GM12878 (cell line): Measurements from ENCODE around the gene NCKIPSD. TPM values are rescaled to one million over a fixed set of nuclear protein-coding genes. Genes with fewer than 3 reads are reported as not detected.

Source experiments
- ATAC-seq: fragments of 200-7000 bp; cut with Tn5 transposase; 3 replicates; pipeline ENCODE4 v1.9.1; 2020; ENCODE audit warnings: mild to moderate bottlenecking, moderate library complexity
- BruUV-seq: library from RNA; stranded (reverse); fragments of 400-500 nt; replicated peaks from 2 replicates; lab custom pipeline; 2021; lab: Mats Ljungman, UMichigan
- CTCF ChIA-PET: fragments of 300-600 bp; sonication (Branson Sonifier 250); formaldehyde crosslinking; extraction: SDS; loops from one replicate; lab custom pipeline; 2021; ENCODE audit warnings: inconsistent platforms; lab: Yijun Ruan, JAX
- POLR2A ChIA-PET: fragments of 350-600 bp; formaldehyde crosslinking; extraction: SDS; loops from one replicate; lab custom pipeline; 2021; ENCODE audit warnings: inconsistent platforms; lab: Charles Lee
- RAD21 ChIA-PET: fragments of 300-600 bp; sonication (Branson Sonifier 250); formaldehyde crosslinking; loops from one replicate; lab custom pipeline; 2023; ENCODE audit warnings: antibody characterized with exemption; ENCODE audit not compliant: unreplicated experiment; lab: Charles Lee
- SMC1A ChIA-PET: fragments of 300-600 bp; sonication (Branson Sonifier 250); formaldehyde crosslinking; loops from one replicate; lab custom pipeline; 2023; ENCODE audit not compliant: unreplicated experiment, uncharacterized antibody; lab: Charles Lee
- DNase-seq: peaks from one replicate; pipeline ENCODE4 v3.0.0-alpha.2; 2011; ENCODE audit warnings: low read depth, low spot score
- FAIRE-seq: peaks from 3 replicates; lab custom pipeline; 2011; peaks lifted over from hg19 to GRCh38; lab: Jason Lieb, UNC
- H2AFZ ChIP-seq: 2 replicates; pipeline ENCODE4 v1.6.0; 2011; ENCODE audit warnings: low read depth, low read length, control low read depth; ENCODE audit not compliant: control insufficient read depth
- H3K27ac ChIP-seq: 2 replicates; pipeline ENCODE4 v1.5.1; 2011; ENCODE audit warnings: control low read depth; ENCODE audit not compliant: control insufficient read depth, insufficient read depth
- H3K27me3 ChIP-seq, 2 experiments: replicated peaks in 1 of 2; 2 replicates each; pipeline versions ENCODE4 v1.6.0 to v1.6.1; 2011; ENCODE audit warnings: low read length in 1 of 2; ENCODE audit not compliant: control insufficient read depth in 2 of 2, insufficient read depth in 2 of 2
- H3K36me3 ChIP-seq, 2 experiments: 2 replicates each; pipeline ENCODE4 v1.5.1; 2011; ENCODE audit warnings: low read length in 1 of 2; ENCODE audit not compliant: control insufficient read depth in 2 of 2, insufficient read depth in 2 of 2
- H3K4me1 ChIP-seq: 2 replicates; pipeline ENCODE4 v1.6.1; 2011; ENCODE audit warnings: mild to moderate bottlenecking, low read length, moderate library complexity, mixed read lengths; ENCODE audit not compliant: control insufficient read depth, insufficient read depth
- H3K4me2 ChIP-seq: 2 replicates; pipeline ENCODE4 v1.6.0; 2011; ENCODE audit warnings: control low read depth; ENCODE audit not compliant: control insufficient read depth, insufficient read depth
- H3K4me3 ChIP-seq: fragments of 200-600 bp; sonication (generic); 2 replicates; pipeline ENCODE4 v1.5.1; 2016
- H3K79me2 ChIP-seq: 2 replicates; pipeline ENCODE4 v1.6.0; 2011; ENCODE audit warnings: low read length; ENCODE audit not compliant: control insufficient read depth, insufficient read depth
- H3K9ac ChIP-seq: 2 replicates; pipeline ENCODE4 v1.8.0; 2011; ENCODE audit warnings: low read length, control low read depth, mixed read lengths; ENCODE audit not compliant: control insufficient read depth, insufficient read depth
- H3K9me3 ChIP-seq: replicated peaks from 3 replicates; pipeline ENCODE4 v1.5.1; 2011; ENCODE audit warnings: mild to moderate bottlenecking, low read length; ENCODE audit not compliant: control insufficient read depth, insufficient read depth
- H4K20me1 ChIP-seq: 2 replicates; pipeline ENCODE4 v1.6.0; 2011; ENCODE audit not compliant: control insufficient read depth, insufficient read depth
- BHLHE40 ChIP-seq, 2 experiments: fragments of 450-650 bp in 1 of 2; IDR thresholded peaks; 2 replicates each; pipeline ENCODE4 v1.6.1; 2011 to 2017; ENCODE audit warnings: low read depth in 2 of 2, borderline replicate concordance in 1 of 2, improper control_type of control experiment in 1 of 2, low read length in 1 of 2, mild to moderate bottlenecking in 1 of 2
- EP300 ChIP-seq, 2 experiments: fragments of 150-350 bp in 1 of 2; IDR thresholded peaks; 2 replicates each; pipeline ENCODE4 v1.6.1; 2011 to 2012; ENCODE audit warnings: low read depth in 2 of 2, low read length in 2 of 2, borderline replicate concordance in 1 of 2, improper control_type of control experiment in 1 of 2, inconsistent platforms in 1 of 2; ENCODE audit not compliant: control insufficient read depth in 1 of 2
- MYC ChIP-seq: IDR thresholded peaks from 2 replicates; pipeline ENCODE4 v1.6.1; 2011; ENCODE audit warnings: mild to moderate bottlenecking, low read length, moderate library complexity, inconsistent platforms; ENCODE audit not compliant: insufficient read depth, insufficient replicate concordance, insufficient read length, severe bottlenecking
- RAD51 ChIP-seq: fragments of 450-650 bp; IDR thresholded peaks from 2 replicates; pipeline ENCODE4 v1.6.1; 2016; ENCODE audit warnings: moderate library complexity, mild to moderate bottlenecking, inconsistent platforms
- SMARCA5 ChIP-seq: fragments of 450-650 bp; IDR thresholded peaks from 2 replicates; pipeline ENCODE4 v1.6.1; 2017; ENCODE audit warnings: mild to moderate bottlenecking
- WGBS: methylation state at CpG from one replicate; pipeline ENCODE4 v1.1.6; 2016; ENCODE audit warnings: low lambda C conversion rate; ENCODE audit not compliant: insufficient replicate concordance, insufficient coverage; ENCODE audit errors: missing lambda C conversion rate; 5-methylcytosine and 5-hydroxymethylcytosine counted together
- in situ Hi-C: fragments of 300-500 bp; cut with MboI; formaldehyde crosslinking; loops from 9 replicates; pipeline ENCODE4 v1.14.3; 2018; ENCODE audit warnings: mixed read lengths
- intact Hi-C: fragments of 100-400 bp; cut with micrococcal nuclease; formaldehyde crosslinking; loops from one replicate; pipeline ENCODE4 v1.14.2; 2022; ENCODE audit not compliant: unreplicated experiment
- polyA plus RNA-seq, 11 experiments: library from polyadenylated mRNA; depleted of rRNA in 4 of 11; unstranded in 6 of 11; stranded (reverse) in 5 of 11; fragments of >200 nt; fragmentation: Nextera tagmentation in 4 of 11; fragmentation: Illumina TruSeq in 1 of 11; extraction: Ambion mirVana in 4 of 11; extraction: Trizol in 1 of 11; gene quantifications; 1 replicate in 1 of 11; 2 replicates in 10 of 11; pipeline versions ENCODE4 v1.2.1 to v1.2.3, GENCODE V29; 2011 to 2016; ENCODE audit warnings: inconsistent platforms in 2 of 11, missing spikeins in 2 of 11, low read depth in 1 of 11
- total RNA-seq, 4 experiments: library from RNA; depleted of rRNA in 3 of 4; stranded (reverse); fragments of >200 nt in 3 of 4; fragmentation: Illumina TruSeq in 1 of 4; extraction: Trizol in 1 of 4; gene quantifications; 2 replicates each; pipeline versions ENCODE4 v1.2.1 to v1.2.3, GENCODE V29; 2013 to 2021
- TF ChIP-seq, protein P1 (sequence below): fragments of 450-650 bp; IDR thresholded peaks from 2 replicates; pipeline ENCODE4 v1.6.1; 2018; ENCODE audit warnings: borderline replicate concordance, mild to moderate bottlenecking; ENCODE audit not compliant: partially characterized antibody

Gene NCKIPSD
- total and polyA plus RNA-seq, 10 of the 15 experiments (the other 5 are each of a cell fraction or from before 2014, with no cell fraction given) = 0.93 to 31.6 (median 15.2) TPM

GRCh38 chr3:48631516-48632448 is 53.9 kb downstream of the NCKIPSD start:
- Histone ChIP-seq H3K4me2 (no peak overlapping the region), H3K9me3 (no peaks in the 10 kb centered on the region), H2AFZ (no peak overlapping the region), H3K79me2 (peaks cover 3% of the 10 kb centered on the region), H3K36me3 (peaks cover 0 to 7% of the 10 kb centered on the region in 2 experiments; a peak in 3 of 4 replicates), H3K27ac (no peak overlapping the region), H3K9ac (no peak overlapping the region), H3K4me3 (no peak overlapping the region), H3K27me3 (no peaks in the 10 kb centered on the region), H3K4me1 (peaks cover 11% of the 10 kb centered on the region; the same call in 1 of the 2 replicates), H4K20me1 (no peaks in the 10 kb centered on the region)
- SMC1A ChIA-PET = no interaction called here
- POLR2A ChIA-PET = no interaction called here
- BruUV-seq = no TSS peak
- in situ Hi-C loops (no loop called here), intact Hi-C loops (no loop called here)
- ATAC-seq = no peak
- TF ChIP-seq, protein P1, sequence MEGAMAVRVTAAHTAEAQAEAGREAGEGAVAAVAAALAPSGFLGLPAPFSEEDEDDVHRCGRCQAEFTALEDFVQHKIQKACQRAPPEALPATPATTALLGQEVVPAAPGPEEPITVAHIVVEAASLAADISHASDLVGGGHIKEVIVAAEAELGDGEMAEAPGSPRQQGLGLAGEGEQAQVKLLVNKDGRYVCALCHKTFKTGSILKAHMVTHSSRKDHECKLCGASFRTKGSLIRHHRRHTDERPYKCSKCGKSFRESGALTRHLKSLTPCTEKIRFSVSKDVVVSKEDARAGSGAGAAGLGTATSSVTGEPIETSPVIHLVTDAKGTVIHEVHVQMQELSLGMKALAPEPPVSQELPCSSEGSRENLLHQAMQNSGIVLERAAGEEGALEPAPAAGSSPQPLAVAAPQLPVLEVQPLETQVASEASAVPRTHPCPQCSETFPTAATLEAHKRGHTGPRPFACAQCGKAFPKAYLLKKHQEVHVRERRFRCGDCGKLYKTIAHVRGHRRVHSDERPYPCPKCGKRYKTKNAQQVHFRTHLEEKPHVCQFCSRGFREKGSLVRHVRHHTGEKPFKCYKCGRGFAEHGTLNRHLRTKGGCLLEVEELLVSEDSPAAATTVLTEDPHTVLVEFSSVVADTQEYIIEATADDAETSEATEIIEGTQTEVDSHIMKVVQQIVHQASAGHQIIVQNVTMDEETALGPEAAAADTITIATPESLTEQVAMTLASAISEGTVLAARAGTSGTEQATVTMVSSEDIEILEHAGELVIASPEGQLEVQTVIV = no peak
- TF ChIP-seq BHLHE40 (IDR thresholded peaks at IDR 0.05; ENCODE audit: borderline replicate concordance in 1 of 2, low read depth in 2 of 2, low read length in 1 of 2) (no peak), MYC (no peak), SMARCA5 (no peak), RAD51 (no peak), EP300 (IDR thresholded peaks at IDR 0.05; ENCODE audit: borderline replicate concordance in 1 of 2, control insufficient read depth in 1 of 2, low read depth in 2 of 2, low read length in 2 of 2) (no peak)
- RAD21 ChIA-PET = no interaction called here
- DNase-seq = no peak
- CTCF ChIA-PET = no interaction called here
- no peak for FAIRE-seq
- WGBS = 74% methylated on average over 22 of the region's 22 CpGs
